Adipose tissue (tissue), 3 donors: ENCODE results near the gene DOHH. TPM values are rescaled to one million over a fixed set of nuclear protein-coding genes. Genes with fewer than 3 reads are reported as not detected.
"Not testable (repeated sequence)": the region's sequence is repeated elsewhere in the genome, so short reads cannot be mapped to it uniquely, and the experiment has no call there.

Source experiments
- H3K27ac ChIP-seq: one replicate; pipeline ENCODE4 v1.5.1; 2013; ENCODE audit warnings: low read depth, low read length
- WGBS, 3 donors: extraction: QIAGEN DNeasy Blood & Tissue Kit; methylation state at CpG; one replicate each; pipeline ENCODE4 v1.1.7; 2013; 5-methylcytosine and 5-hydroxymethylcytosine counted together
- polyA plus RNA-seq, 3 donors: library from polyadenylated mRNA; stranded (reverse); fragments of 200-250 nt; gene quantifications; one replicate each; pipeline ENCODE4 v1.2.3, GENCODE V29; 2013
- donor health status: healthy with polysubstance abuse.
- donor health status: Bipolar disorder and iron deficiency.
- donor health status: healthy.

Gene DOHH
- polyA plus RNA-seq, 3 donors = 7.8 to 16.3 (median 11.6) TPM

- WGBS, 3 donors = 83 to 91% (median 84%) methylated on average over 23 of the region's 23 CpGs
- no peak overlapping the region for H3K27ac ChIP-seq
Measured at GRCh38 chr19:3508771-3509535, 8.5 kb upstream of the DOHH start.

- WGBS, 3 donors = 87 to 95% (median 92%) methylated on average over 17 to 18 of the region's 18 CpGs
- H3K27ac ChIP-seq = not testable (repeated sequence)
Measured at GRCh38 chr19:3508121-3508661, 7.7 kb upstream of the DOHH start.

DNA sequence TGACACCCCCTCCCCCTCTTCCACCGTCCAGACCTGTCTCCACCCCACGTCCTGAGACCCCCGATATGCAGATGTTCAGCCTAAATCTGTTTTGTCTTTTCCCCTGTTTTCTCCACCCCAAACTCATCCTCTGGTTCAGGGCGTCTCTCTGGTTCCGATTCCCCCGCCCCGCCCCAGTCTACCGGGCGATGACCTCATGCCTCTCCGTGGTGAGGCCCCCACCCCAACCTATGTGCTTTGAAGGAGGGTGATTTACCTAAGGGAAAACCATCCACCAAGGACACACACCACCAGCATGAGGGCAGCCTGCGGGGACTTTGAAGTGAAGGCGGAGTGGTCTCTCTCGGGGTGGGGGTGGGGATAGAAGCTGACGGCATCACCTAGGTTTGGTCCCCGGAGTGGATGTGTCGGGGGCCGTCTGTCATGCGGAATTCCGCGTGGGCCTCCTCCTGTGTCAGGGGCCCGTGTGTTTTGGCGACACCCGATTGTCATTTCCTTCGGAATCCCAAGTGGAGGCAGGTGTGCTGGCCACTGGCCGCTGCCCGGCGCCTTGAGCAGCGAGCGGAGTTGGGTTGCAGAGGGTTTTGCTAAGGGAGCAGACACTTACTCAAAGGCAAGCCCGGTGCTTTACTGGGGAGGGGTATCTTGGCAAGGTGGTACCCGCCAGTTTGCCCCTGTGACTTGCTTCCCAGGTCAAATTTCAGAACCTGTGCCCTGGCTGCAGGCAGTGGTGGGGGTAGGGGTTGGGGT lies 7.1 kb upstream of the DOHH start:
- 17 to 44% (median 42%) methylated on average over 31 of the region's 31 CpGs for WGBS, 3 donors
- H3K27ac ChIP-seq = no peak overlapping the region

- 0 to 1% (median 1%) methylated on average over 50 to 69 of the region's 69 CpGs for WGBS, 3 donors
- H3K27ac ChIP-seq = no peak overlapping the region
Measured at GRCh38 chr19:3506384-3507340, 6.2 kb upstream of the DOHH start.

DNA sequence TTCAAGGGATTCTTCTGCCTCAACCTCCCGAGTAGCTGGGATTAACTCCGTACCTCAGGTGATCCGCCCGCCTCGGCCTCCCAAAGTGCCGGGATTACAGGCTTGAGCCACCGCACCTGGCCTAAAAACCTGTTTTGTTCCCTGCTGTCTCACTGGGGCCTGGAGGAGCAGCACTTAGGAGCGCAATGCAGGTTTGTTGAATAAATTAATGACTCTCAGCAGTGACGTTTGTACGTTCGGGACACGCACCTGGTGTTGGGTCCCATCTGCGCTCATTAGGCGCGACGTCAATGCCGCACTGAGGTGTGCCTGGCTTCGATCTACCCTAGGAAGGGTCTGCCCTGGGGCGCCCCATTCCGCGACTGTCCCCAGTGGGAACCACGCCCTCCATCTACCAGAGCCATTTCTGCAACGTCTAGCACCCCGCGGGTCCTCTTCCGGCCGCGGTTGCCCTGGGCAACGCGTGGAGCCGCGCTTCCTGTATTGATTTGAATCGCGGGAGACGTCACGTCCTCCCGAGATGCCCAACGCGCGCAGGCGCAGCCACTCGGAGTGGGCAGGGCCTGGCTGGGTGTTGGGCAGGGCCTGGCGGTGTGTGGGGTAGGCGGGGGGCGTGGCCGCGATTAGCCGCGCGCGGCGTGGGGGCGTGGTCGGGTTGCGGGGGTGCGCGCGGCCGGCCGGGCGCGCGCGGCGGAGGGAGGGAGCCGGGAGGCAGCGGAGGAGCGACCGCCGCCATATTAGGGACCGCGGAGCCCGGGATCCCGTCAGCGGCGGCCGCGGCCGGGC lies 5.3 kb upstream of the DOHH start, which contains the start of gene FZR1:
Gene FZR1 (plus strand): TSS at position 714 of the 786 bp plus-strand sequence. CDS start 16,679 bp downstream, outside the sequence.
- H3K27ac ChIP-seq = no peak within 1 kb of the TSS
- WGBS, 3 donors = 1% methylated on average over 68 to 79 of the region's 79 CpGs

DNA sequence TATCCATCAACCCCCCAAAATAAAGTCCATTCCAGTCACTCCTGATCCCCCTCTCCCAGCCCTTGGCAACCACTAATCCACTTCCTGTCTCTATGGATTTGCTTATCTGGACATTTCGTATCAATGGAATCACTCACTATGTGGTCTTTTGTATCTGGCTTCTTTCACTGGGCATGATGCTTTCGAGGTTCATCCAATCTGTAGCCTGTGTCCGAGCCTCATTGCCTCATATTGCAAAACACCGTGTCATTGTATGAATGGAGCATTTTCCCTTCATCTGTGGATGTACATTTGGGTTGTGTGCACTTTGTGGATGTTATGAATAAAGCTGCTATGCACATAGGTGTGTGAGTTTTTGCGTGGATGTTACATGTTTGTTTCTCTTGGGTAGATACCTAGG lies 4.3 kb upstream of the DOHH start:
- no peak overlapping the region for H3K27ac ChIP-seq

GRCh38 chr19:3503036-3503572 lies 2.6 kb upstream of the DOHH start:
- 76 to 84% (median 83%) methylated on average over 13 of the region's 13 CpGs for WGBS, 3 donors
- no peak overlapping the region for H3K27ac ChIP-seq

More for the DNA sequence above, 4.3 kb upstream of the DOHH start:
- 68 to 80% (median 78%) methylated on average over 5 of the region's 5 CpGs for WGBS, 3 donors

DNA sequence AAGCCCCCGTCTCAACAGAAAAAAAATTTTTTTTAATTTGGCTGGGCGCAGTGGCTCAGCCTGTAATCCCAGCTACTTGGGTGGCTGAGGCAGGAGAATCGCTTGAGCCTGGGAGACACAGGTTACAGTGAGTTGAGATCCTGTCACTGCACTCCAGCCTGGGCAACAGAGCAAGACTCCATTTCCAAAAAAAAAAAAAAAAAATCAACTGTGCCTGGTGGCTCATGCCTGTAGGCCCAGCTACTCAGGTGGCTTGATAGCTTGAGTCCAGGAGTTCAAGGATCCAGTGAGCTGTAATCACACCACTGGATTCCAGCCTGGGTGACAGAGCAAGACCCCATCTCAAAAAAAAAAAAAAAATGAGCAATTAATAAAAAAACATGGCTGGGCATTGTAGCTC lies 1.3 kb upstream of the DOHH start:
- 81 to 89% (median 87%) methylated on average over 3 of the region's 3 CpGs for WGBS, 3 donors
- H3K27ac ChIP-seq = no peak overlapping the region

DNA sequence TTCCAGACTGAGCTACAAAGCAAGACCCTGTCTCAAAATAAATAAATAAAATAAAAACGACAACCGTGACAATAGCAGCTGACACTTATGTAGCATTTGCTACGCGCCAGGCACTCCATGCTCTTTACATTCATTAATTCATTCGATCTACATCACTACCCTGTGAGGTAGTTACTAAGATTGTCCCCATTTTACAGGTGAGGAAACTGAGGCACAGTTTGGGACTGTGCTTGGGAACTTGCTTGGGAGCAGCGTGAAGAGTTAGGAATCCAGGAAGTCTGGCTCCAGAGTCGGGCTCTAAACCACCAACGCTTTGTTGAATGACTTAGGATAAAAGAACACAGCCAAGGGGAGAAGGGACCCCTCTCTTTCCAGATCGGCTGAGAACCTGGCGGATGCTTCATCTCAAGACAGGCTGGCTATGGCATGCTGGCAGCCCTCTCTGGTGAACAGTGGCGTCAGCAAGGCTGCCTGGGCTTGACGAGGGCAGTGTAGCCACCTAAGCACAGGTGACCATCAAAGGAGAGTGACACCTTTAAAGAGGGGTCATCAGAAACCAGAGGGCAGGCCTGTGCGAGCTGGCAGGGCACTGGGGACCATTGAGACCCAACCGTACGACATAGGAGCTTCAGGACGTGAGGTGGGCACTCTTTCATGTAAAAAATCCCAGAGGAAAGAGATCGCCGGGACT lies 591 bp downstream of the DOHH start:
- 17 to 26% (median 23%) methylated on average over 18 of the region's 18 CpGs for WGBS, 3 donors
- H3K27ac ChIP-seq = no peak overlapping the region

- WGBS, 3 donors = 92 to 97% (median 92%) methylated on average over 5 of the region's 5 CpGs
- no peak overlapping the region for H3K27ac ChIP-seq
Measured at GRCh38 chr19:3497757-3498520, 2.5 kb downstream of the DOHH start.

DNA sequence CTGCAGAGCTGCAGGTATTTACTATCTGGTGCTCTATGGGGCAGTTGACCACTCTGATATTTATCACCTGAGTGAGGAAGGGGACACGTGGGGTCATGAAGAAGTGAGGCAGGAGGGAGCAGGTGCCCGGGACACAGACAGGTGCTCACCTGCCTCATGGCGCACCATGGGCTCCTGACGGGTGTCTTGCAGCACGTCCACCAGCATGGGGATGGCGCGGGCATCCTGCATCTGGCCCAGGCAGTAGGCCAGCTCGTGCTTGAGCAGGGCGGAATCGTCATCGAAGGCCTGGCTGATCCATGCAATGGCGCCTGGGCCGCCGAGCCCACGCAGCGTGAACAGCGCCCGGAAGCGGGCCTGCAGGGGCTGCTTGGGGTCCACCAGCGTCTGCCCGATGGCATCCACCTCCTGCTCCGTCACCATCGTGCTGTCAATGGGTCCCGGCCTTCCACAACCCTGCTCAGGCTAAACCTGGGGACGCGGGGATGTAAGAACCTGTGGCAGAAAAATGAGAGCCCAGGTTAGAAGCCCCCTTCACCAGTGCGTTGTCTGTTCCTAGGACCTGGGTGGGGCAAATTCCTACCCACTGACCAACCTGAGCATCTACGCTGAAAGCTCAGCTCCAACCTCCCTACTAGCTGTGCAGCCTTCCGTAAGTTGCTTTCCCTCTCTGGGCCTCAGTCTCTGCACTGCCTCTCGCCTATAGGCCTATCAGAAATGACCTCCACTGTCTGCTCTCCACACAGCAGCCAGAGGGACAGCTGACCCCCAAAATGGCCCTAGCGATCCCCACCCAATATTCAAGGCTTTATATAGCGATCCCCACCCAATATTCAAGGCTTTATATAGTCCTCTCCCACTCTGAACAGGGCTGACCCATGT lies 3.8 kb downstream of the DOHH start:
- H3K27ac ChIP-seq = no peak overlapping the region
- WGBS, 3 donors = 96 to 97% (median 96%) methylated on average over 32 of the region's 32 CpGs

DNA sequence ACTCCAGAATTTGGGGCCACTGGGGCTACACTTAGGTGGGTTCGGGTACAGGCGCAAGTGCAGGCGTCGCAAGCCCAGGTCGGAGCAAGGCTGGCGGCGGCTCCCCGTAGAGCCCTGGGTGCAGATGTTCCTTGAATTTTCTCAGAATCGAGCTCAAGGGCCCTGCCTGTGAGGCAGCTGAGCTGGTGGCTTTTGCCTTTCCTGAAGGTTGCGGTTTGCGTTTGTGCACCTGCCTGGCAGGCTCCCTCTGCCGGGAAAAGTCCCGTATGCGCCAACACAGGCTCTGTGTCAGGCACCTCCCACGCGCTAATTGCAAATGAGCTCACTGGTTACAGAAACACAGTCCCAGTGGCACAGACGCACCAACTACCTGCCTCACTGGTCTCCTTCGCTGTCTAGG lies 5.9 kb downstream of the DOHH start:
- WGBS, 3 donors = 90 to 92% (median 91%) methylated on average over 18 of the region's 18 CpGs
- no peak overlapping the region for H3K27ac ChIP-seq

DNA sequence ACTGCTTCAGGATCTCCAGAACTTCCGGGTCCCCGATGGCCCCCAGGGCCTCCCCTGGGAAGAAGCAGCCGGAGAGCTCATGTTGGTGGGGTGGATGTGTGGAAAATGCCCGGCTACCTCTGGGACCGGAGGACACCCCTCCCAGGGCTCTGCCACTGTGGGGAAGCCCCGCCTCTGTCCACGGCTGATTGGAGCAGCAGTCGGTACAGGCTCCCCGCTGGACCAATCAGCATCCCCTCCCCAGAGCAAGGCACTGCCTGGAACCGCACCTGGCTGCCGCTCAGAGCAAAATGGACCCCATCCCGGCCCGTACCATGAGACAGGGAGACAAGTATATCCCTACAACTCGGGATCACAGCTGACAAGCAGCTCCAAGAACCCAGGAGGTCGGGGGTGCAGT lies 6.4 kb downstream of the DOHH start:
- H3K27ac ChIP-seq = no peak overlapping the region

DNA sequence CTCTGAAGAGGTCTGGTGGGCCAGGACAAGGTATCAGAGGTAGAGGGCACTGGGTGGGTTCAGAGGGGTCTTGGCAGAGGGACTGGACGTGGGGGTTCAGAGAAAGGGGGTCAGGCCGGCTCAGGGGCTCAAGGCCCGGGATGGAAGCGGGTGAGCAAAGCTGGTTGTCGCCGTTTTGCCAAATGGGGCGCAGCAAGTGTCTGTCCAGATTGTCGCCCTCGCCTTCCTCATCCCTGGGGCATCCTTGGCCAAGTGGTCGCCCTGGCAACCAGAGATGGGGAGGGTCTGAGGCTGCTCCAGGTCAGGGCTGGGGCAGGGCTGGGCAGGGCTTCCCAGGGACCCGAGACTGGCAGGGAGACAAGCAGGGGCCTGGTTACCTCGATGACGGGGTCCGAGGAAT lies 6.8 kb downstream of the DOHH start:
- no peak overlapping the region for H3K27ac ChIP-seq
- WGBS, 3 donors = 93 to 95% (median 94%) methylated on average over 14 of the region's 14 CpGs

More for the DNA sequence above, 6.4 kb downstream of the DOHH start:
- WGBS, 3 donors = 81 to 83% (median 81%) methylated on average over 15 of the region's 15 CpGs

- WGBS, 3 donors = 92 to 96% (median 93%) methylated on average over 16 of the region's 16 CpGs
Measured at GRCh38 chr19:3492919-3493318, 7.6 kb downstream of the DOHH start.

More at GRCh38 chr19:3492919-3493318, 7.6 kb downstream of the DOHH start:
- no peak overlapping the region for H3K27ac ChIP-seq
